ENCODE measurements around the gene TRABD2B. TPM values are rescaled to one million over a fixed set of nuclear protein-coding genes. Genes with fewer than 3 reads are reported as not detected.
A peak's percentile ranks its signal among the peaks of the same experiment; 100 is the strongest.

TRABD2B gene
- total and polyA plus RNA-seq, 2 of the 13 experiments (the other 11 are each of a cell fraction or from before 2014, with no cell fraction given): 0.04 TPM; not detected in 1

GRCh38 chr1:47906009-47906432, 91.2 kb downstream of the TRABD2B start (continued):
- TF ChIP-seq, protein P1, sequence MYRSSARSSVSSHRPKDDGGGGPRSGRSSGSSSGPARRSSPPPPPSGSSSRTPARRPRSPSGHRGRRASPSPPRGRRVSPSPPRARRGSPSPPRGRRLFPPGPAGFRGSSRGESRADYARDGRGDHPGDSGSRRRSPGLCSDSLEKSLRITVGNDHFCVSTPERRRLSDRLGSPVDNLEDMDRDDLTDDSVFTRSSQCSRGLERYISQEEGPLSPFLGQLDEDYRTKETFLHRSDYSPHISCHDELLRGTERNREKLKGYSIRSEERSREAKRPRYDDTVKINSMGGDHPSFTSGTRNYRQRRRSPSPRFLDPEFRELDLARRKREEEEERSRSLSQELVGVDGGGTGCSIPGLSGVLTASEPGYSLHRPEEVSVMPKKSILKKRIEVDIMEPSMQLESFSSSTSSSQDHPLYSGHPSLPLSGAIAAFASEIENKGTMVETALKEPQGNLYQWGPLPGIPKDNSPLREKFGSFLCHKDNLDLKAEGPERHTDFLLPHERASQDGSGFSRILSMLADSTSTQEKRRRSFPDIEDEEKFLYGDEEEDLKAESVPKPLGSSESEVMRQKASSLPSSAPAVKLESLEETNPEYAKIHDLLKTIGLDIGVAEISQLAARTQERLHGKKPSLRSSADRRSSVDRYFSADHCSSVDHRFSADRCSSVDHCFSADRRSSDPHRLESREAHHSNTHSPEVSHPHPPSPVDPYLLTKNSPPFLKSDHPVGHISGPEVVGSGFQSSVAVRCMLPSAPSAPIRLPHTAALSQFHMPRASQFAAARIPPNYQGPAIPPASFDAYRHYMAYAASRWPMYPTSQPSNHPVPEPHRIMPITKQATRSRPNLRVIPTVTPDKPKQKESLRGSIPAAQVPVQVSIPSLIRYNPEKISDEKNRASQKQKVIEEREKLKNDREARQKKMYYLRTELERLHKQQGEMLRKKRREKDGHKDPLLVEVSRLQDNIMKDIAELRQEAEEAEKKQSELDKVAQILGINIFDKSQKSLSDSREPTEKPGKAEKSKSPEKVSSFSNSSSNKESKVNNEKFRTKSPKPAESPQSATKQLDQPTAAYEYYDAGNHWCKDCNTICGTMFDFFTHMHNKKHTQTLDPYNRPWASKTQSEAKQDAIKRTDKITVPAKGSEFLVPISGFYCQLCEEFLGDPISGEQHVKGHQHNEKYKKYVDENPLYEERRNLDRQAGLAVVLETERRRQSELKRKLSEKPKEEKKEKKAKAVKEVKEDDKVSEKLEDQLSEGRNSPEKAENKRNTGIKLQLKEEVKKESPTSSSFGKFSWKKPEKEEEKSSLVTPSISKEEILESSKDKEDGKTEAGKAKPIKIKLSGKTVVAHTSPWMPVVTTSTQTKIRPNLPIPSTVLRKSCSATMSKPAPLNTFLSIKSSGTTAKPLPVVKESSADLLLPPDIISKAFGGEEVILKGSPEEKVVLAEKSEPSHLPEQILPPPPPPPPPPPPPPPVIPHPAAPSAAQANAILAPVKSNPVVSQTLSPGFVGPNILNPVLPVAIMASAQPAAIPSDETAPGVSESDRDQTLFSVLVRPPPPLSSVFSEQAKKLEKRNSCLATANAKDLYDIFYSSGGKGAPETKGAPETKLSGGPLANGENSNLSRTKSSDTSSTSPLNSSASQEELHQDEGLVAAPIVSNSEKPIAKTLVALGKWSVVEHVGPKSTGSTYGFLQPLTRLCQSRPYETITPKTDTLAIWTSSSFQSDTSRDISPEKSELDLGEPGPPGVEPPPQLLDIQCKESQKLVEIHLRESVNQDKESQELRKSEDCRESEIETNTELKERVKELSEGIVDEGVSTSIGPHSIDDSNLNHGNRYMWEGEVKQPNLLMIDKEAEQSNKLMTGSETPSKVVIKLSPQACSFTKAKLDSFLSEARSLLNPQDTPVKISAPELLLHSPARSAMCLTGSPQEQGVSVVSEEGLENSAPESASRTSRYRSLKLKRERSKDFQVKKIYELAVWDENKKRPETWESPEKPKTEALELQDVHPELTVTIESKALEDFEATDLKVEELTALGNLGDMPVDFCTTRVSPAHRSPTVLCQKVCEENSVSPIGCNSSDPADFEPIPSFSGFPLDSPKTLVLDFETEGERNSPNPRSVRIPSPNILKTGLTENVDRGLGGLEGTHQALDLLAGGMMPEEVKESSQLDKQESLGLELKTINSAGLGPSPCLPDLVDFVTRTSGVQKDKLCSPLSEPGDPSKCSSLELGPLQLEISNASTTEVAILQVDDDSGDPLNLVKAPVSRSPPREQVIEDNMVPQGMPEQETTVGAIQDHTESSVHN (CRISPR knock-in tag; IDR thresholded peaks at IDR 0.05): no peak
- TF ChIP-seq MEIS2 (CRISPR knock-in tag; IDR thresholded peaks at IDR 0.05) (0 out of 2 replicates have a peak, but pooled peaks have one; percentile 25), BATF2 (CRISPR knock-in tag; IDR thresholded peaks at IDR 0.05) (no peak), DR1 (CRISPR knock-in tag; IDR thresholded peaks at IDR 0.05) (no peak), SIN3B (IDR thresholded peaks at IDR 0.05; ENCODE audit: low read length) (no peak), EP300 (IDR thresholded peaks at IDR 0.05; ENCODE audit: low read depth in 2 of 2, low read length in 2 of 2) (peak in 1 of 2 experiments; percentile 35; a peak in 1 of 4 replicates), EP300 (CRISPR knock-in tag; IDR thresholded peaks at IDR 0.05; ENCODE audit: borderline replicate concordance) (no peak), GTF2F1 (IDR thresholded peaks at IDR 0.05; ENCODE audit: low read length) (no peak)
- TF ChIP-seq, protein P2, sequence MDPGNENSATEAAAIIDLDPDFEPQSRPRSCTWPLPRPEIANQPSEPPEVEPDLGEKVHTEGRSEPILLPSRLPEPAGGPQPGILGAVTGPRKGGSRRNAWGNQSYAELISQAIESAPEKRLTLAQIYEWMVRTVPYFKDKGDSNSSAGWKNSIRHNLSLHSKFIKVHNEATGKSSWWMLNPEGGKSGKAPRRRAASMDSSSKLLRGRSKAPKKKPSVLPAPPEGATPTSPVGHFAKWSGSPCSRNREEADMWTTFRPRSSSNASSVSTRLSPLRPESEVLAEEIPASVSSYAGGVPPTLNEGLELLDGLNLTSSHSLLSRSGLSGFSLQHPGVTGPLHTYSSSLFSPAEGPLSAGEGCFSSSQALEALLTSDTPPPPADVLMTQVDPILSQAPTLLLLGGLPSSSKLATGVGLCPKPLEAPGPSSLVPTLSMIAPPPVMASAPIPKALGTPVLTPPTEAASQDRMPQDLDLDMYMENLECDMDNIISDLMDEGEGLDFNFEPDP (CRISPR knock-in tag; conservative IDR thresholded peaks at IDR 0.05): no peak
- TF ChIP-seq, protein P3, sequence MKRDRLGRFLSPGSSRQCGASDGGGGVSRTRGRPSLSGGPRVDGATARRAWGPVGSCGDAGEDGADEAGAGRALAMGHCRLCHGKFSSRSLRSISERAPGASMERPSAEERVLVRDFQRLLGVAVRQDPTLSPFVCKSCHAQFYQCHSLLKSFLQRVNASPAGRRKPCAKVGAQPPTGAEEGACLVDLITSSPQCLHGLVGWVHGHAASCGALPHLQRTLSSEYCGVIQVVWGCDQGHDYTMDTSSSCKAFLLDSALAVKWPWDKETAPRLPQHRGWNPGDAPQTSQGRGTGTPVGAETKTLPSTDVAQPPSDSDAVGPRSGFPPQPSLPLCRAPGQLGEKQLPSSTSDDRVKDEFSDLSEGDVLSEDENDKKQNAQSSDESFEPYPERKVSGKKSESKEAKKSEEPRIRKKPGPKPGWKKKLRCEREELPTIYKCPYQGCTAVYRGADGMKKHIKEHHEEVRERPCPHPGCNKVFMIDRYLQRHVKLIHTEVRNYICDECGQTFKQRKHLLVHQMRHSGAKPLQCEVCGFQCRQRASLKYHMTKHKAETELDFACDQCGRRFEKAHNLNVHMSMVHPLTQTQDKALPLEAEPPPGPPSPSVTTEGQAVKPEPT (CRISPR knock-in tag; IDR thresholded peaks at IDR 0.05; ENCODE audit: low read depth): no peak
- TF ChIP-seq, protein P4, sequence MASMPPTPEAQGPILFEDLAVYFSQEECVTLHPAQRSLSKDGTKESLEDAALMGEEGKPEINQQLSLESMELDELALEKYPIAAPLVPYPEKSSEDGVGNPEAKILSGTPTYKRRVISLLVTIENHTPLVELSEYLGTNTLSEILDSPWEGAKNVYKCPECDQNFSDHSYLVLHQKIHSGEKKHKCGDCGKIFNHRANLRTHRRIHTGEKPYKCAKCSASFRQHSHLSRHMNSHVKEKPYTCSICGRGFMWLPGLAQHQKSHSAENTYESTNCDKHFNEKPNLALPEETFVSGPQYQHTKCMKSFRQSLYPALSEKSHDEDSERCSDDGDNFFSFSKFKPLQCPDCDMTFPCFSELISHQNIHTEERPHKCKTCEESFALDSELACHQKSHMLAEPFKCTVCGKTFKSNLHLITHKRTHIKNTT (CRISPR knock-in tag; IDR thresholded peaks at IDR 0.05): no peak
